ENCODE measurements around the gene ADAMTS7. TPM values are rescaled to one million over a fixed set of nuclear protein-coding genes. Genes with fewer than 3 reads are reported as not detected.
"Not testable (repeated sequence)": the region's sequence is repeated elsewhere in the genome, so short reads cannot be mapped to it uniquely, and the experiment has no call there.

ADAMTS7 gene
- total RNA-seq, 1 donor from 2014 or later = 13.2 TPM

DNA sequence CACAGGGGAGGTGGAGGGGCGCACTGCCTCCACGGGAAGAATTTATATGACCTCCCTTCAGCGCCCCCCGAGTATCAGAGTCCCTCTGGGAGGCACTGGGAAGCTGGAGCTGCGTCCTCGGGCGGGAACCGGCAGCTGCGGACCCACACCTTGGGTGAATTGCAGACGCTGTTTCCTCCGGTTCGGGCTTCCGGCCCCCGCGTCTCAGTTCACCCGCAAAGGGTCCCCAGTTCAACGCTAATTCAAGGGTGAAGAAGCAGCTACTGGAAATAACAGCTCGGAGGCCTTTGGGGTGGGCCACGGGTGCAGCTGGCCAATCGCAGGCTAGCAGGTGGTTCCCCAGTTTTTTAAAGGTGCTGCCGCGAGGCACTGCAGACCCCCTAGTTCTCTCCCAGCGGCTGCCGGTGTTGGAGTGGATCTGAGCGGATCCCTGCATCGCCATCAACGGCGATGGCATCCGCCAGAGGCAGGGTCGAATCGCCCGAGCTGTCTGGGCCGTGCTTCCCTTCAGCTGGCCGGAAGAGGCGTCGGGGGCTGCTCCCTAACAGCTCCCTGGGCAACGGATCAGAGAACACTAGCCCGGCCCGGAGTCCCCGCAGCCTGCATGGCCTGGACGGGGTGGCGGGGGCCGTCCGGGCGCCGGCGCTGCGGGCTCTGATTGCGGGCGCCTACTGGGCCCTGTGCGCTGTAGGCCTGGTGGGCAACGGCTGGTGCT is 19.4 kb upstream of the ADAMTS7 start:
- DNase-seq (ENCODE audit: low spot score) = no peak

DNA sequence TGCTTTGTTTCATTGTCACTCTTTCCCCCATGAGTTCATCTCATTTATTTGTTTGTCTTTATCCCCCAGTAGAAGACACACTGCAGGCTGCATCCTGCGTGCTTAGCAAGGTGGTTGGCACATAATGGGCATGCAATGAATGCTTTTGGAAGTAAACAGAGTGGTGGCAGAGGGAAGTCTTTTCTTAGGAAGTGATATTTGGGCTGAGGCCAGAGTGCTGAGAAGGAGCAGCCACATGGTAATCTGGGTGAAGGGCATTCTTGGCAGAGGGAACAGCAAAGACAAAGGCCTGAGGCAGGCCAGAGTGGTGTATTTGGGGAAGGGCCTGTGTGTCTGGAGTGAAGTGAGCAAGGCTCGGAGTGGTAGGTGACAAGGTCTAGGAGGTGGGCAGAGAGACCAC is 17.7 kb upstream of the ADAMTS7 start:
- no peak for DNase-seq (ENCODE audit: low spot score)

- DNase-seq (ENCODE audit: low spot score) = no peak
Observed at GRCh38 chr15:78822514-78822913, 11.2 kb upstream of the ADAMTS7 start.

DNA sequence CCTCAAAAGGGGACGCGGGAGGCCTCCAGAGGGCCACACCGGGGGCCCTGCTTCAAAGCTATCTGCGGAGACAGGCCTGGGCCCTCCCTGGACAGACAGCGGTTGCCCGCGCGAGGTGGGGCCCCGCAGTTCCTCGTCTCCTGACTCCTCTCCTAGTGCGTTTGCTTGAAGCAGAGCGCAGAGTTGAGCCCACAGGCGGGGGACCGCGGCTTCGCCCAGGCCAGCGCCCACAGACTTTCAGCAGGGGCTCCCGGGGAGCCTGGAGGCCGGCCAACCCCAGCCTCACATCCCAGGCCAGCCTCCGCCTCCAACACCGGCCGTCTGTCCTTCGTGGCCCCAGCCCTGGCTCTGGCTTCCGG is 540 bp upstream of the ADAMTS7 start:
- no peak for DNase-seq (ENCODE audit: low spot score)

GRCh38 chr15:78810362-78811123 is 721 bp downstream of the ADAMTS7 start:
- DNase-seq (ENCODE audit: low spot score) = no peak

DNA sequence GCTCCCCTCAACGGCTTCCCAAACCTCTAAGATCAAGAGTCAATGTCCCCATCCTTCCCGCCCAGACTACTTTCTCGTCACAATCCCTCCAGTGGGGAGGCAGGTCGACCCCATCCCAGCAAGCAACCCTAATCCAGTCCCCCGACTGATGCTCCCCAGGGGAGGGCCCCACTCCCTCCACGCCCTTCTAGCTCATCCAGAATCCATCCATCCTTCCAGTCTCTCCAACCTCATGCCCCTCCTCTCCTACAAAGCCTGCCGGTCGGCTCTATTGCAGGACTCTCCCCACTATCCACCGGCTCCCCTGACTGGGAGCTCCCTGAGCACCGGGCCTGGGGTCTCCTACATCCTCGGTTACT is 1.3 kb downstream of the ADAMTS7 start:
- no peak for DNase-seq (ENCODE audit: low spot score)

GRCh38 chr15:78808550-78808949 is 2.7 kb downstream of the ADAMTS7 start:
- DNase-seq (ENCODE audit: low spot score) = no peak

DNA sequence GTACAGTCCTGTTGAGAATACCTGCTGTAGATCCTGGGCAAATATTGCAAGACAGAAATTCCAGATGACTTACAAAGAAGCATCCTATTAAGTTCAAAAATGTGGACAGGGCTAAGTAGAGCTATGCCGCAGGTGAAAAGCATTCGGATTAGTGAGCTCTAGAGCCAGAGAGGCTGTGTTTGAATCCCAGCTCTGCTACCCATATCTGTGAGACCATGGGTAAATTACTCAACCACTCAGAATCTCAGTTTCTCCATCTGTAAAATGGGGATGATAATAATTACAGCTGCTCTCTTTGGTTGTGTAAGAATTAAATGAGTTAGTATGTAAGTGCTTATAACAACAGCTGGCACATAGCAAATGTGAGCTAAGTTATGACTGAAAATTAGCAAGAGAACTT is 3.9 kb downstream of the ADAMTS7 start:
- no peak for DNase-seq (ENCODE audit: low spot score)

DNA sequence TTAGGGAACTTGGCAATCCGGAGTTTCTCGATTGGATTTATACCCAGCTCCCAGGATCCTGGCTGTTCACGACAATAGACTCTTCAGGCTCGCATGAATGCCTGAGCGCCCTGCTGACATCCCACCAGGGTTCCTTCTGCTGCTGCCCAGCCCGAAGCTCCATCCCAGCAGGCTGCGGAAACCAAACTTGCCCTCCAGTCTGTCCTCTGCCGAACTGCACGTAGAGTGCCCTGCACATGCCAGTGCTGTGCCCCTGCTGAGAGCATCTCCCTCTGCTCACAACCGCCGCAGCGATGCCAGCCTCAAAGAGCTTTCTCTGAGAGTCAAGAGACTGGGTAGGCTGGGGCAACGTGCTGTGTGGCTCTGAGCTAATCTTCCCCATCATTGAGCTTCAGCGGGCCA is 6.9 kb downstream of the ADAMTS7 start:
- DNase-seq (ENCODE audit: low spot score) = no peak

- DNase-seq (ENCODE audit: low spot score) = no peak
Observed at GRCh38 chr15:78800806-78801205, 10.5 kb downstream of the ADAMTS7 start.

DNA sequence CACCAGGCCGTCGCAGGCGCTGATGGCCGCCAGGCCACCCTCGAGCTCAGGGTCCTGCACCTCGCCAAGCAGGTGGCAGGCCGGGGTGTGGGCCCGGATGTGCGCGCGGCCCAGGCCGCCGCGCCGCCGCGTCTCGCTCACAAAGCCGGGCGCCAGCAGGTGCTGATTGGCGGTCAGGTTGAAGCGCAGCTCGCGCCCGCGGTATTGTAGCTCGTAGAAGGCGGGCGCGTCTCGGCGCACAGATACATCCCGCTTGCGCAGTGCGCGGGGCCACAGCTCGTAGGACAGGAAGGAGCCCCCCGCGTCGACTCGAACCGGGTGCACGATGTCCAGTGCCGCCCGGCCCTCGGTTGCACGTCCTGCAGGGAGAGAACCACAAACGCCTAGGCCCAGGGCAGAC is 11.1 kb downstream of the ADAMTS7 start:
- no peak for DNase-seq (ENCODE audit: low spot score)

GRCh38 chr15:78799102-78799501 is 12.2 kb downstream of the ADAMTS7 start:
- DNase-seq (ENCODE audit: low spot score) = not testable (repeated sequence)

- DNase-seq (ENCODE audit: low spot score) = not testable (repeated sequence)
Observed at GRCh38 chr15:78798355-78798754, 12.9 kb downstream of the ADAMTS7 start.

- no peak for DNase-seq (ENCODE audit: low spot score)
Observed at GRCh38 chr15:78797951-78798350, 13.3 kb downstream of the ADAMTS7 start.

DNA sequence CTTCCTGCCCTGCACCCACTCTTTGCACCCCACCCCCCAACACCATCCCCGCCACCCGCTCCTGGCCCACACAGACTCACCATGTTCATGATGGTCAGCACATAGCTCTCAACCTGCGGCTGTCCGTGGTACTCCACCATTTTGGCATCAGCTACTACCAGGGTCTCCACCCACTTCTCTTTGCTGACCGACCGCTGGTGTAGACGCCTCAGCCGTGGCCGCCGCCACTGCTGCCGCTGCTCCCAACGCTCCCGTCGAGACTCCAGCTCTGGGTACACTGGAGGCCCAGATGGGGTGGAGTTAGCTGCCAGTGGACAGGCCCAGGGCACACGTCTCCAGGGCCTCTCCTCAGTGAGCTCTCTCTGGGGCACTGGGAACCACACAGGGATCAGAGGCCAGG is 14.8 kb downstream of the ADAMTS7 start:
- DNase-seq (ENCODE audit: low spot score) = no peak

GRCh38 chr15:78795043-78795442 is 16.2 kb downstream of the ADAMTS7 start:
- no peak for DNase-seq (ENCODE audit: low spot score)

- DNase-seq (ENCODE audit: low spot score) = not testable (repeated sequence)
Observed at GRCh38 chr15:78794446-78794845, 16.8 kb downstream of the ADAMTS7 start.

DNA sequence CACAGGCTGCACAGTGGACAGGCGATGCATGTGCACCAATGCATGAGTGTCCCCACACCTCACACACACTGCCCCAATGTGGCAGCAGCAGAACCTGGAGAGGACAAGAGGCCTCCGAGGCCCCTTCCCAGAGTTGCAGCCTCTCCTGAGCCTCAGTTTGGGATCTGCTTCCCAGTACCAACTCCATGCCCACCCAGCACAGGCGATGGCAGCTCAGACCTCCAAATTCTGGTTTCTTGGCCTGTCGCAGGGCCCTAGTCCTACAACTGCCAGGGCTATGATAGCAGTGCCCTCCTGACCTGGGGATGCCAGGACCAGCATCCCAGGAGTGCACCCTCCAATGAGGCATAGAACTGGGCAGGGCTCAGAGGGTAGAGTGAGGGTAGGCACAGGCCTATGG is 19.9 kb downstream of the ADAMTS7 start:
- no peak for DNase-seq (ENCODE audit: low spot score)

GRCh38 chr15:78790027-78790426 is 21.2 kb downstream of the ADAMTS7 start:
- DNase-seq (ENCODE audit: low spot score) = no peak

GRCh38 chr15:78789615-78790014 is 21.6 kb downstream of the ADAMTS7 start:
- no peak for DNase-seq (ENCODE audit: low spot score)

DNA sequence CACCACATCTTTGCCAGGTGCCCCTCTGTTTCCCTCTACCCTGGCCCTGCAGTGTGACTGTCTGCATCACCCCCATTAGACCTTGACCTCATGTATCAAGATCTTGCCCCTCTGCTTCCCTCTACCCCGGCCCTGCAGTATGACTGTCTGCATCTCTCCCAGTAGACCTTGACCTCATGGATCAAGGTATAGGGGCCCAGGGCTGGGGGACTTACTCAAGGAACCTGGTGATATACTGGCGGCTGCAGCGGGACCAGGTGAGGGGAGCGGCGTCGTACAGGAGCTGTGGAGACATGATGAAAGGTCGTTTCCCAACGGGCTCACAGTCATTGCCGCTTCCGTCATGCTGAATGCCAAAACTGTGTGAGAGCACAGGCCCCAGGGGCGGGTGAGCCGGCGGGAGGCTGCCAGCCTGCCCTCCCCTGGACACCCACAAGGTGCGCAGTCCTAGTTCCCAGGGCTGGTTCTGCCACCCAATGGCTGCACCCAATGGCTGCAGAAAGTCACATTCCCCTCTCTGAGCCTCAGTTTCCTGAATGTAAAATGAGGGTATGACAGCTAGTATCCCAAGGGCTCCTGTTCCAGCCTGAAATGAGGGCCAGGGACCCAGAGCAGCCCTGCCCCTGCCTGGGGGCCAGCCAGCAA is 23.1 kb downstream of the ADAMTS7 start:
- DNase-seq (ENCODE audit: low spot score) = no peak

DNA sequence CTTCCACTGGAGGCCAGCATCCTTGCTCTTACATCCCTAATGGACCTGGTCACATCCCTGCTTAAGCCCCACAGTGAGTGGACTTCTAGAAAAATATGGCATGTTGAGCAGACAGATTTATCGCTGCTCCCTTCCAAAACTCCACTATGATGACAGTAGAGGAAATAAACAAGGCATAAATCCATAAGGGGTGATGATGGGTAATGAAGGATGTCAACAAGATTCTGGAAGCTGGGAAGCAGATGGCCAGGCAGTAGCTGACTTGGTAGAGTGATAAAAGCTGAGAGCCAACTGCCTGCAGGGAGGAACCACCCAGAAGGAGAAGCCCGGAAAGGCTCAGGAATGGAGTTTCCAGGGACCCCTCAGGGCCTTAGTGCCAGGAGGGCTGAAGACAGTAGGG is 28.9 kb downstream of the ADAMTS7 start:
- not testable (repeated sequence) for DNase-seq (ENCODE audit: low spot score)

GRCh38 chr15:78781381-78781780 is 29.9 kb downstream of the ADAMTS7 start:
- DNase-seq (ENCODE audit: low spot score) = not testable (repeated sequence)
